Activated CD4-positive, alpha-beta T cell treated with anti-CD3 and anti-CD28 coated beads, Interleukin-10, Interleukin-2, amounts not matched to agents 100 ng/mL and 50 ng/mL, durations not matched to agents 16 hours and 8 hours (primary cell): Measurements from ENCODE around the gene SPRYD3.

ENCODE experiments used
- DNase-seq: peaks from one replicate; pipeline ENCODE4 v3.0.0-alpha.2; 2020

SPRYD3 gene

DNA sequence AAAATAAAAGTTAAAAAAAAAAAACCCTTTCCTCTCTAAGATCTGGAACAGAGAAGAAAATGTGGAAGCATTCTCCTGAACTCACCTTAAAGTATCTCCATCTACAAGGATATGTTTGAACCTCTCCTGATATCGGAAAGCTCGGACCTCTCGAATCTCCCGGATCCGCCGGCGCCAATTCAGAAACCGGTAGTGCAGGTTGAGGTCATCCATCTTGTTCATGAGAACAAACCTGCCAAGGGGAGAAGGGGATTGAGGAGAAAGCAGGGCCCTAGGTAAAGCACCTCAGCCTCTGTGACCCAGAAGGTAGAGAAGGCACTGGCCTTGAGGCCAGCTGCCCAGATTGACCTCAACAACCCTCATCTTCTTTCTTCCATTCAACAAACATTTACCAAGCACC is 2.2 kb downstream of the SPRYD3 start:
- no peak for DNase-seq

DNA sequence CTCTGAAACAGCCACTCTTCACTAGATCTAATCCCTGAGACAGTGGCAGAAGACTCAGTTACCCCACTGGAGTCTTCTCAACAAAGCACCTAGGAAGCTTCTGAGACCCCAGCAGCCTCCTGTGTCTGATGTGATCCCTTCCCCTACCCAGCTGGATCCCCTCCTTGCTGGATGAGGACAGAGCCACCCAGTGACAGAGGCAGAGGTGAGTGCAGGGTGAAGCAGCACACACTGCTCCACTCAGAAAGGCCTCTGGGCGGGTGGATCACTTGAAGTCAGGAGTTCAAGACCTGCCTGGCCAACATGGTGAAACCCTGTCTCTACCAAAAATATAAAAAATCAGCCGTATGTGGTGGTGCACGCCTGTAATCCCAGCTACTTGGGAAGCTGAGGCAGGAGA is 2.7 kb downstream of the SPRYD3 start:
- DNase-seq = no peak

DNA sequence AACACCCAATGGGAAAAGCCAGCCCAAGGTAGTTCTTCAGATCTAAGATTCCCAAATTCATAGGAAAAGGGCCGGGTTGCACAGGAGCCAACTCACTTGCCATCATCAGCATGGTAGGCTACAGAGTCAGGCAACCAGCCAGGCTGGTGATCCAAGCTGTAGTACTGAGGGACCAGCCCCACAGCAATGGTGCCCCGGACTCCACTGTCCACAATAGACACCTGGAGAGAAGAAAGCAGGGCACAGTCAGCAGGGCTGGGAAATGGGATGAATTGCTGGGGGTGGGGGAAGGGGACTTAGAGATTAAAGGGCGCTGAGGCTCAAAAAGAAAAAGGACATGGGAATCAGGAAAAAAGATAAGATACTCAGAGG is 4.2 kb downstream of the SPRYD3 start:
- no peak for DNase-seq

DNA sequence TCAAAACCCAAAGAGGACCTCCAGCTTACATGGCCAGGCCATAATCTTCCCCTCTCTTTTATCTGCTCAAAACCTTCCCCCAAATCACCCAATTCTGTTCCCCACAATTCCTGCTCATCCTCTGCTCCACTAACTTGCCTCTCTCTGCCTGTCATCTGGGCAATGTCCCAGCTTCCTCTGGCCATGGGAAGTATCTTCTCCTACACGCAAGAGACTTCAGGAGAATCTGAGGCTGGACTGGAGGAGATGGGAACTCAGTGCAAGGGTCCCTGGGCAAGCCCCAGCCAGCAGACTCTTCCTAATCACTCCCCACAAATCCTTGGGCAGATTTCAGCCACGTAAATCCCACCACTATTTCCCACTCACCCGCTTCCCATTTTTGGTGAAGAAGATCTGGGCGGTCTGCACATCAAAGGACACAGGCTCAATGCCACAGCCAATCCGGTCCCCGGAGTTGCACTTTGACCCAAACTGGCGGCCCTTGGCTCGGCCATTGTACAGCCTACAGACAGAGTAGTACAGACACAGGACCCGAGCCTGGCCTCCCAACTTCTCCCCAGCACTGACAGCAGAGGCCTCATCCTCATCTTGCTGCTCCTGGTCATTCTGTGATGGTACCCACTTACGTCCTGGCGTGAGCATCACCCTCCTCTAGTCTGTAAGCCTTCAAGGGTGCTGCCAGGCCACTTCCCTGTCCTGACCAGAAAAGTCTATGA is 4.7 kb downstream of the SPRYD3 start:
- no peak for DNase-seq

DNA sequence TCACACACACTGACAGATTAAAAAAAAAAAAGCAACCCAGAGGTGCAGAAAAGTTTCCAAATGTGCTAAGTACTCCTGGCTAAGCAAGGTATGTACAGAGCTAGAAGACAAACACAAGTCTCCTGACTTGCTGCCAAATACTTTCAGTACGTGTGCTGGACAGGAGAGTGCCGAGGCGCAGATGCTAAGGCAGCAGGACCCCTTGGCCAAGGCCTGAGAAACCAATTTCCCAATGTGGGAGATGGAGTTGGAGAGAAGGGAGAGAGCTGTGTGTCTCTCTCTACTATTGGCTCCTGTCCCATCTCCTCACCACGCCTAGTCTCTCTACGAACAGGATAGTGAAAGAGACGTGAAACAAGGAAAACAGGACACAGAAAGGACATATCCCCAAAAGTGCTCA is 5.3 kb downstream of the SPRYD3 start:
- DNase-seq = no peak

DNA sequence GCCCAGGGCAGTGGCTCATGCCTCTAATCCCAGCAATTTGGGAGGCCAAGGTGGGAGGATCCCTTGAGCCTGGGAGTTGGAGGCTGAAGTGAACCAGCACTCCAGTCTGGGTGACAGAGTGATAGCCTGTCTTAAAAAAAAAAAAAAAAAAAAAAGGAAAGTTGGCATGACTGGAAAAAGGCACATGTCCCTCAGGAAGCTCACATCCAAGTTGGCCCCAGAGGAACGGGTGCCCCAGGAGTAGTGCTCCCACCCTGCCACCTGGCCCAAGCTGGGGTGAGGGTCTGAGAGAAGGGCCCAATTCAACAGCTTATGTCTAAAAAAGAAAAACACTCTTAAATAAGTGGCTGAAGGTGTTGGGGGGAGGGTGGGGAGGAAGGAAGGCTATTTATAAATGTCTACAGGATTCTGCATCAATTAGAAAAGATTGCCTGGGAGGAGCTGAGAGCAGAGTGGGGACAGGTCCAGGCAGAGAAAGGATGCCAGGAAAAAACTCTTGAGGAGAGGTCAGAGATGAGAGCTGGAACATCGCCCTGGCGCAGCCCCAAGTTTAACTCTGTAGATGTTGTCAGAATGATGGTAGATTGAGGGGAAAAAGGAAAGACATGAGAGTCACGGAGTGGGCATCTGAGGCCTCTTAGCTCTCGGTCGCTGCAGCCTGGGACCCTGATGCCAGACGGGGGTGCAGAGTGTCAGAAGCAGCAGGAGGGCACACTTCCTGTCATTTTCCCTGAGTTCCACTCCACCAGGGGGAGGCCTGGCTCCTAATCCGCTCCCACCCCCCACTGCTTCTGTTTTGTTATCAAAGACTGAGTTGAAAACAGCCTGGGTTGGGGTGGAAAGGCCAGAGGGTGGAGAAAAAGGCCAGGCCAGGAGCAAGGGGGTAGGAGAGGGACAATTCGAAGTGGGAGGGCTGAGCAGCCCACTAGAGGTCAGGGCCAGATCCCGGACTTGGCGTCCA is 7.3 kb downstream of the SPRYD3 start:
- no peak for DNase-seq

DNA sequence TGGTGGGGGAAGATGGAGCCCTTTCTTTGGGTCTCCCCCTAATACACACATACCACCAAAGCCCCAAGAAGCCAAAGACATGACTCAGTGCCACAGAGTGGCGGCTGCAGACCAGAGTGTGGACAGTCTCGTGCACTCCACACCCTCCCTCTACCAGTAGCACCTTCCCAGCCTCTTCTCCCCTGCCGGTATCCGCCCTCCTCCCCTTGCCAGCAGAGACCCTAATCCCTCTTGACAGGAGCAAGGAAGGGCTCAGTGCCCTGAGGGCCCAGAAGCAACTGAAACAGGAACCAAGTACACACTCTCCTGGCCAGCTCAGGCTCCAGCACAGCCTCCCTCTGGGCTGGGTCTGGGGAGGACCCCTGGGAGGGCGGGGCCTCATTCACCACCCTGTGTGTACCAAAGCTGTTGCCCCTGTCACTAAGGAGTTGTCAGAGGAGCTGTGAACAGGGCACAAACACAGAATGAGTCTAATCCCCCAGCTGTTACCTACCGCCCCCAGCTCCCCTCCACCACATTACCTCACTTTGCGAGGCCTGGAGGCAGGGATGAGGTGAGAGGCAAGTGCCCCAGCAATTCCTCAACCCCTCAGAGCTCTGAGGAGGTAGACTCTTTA is 8.2 kb downstream of the SPRYD3 start:
- no peak for DNase-seq

DNA sequence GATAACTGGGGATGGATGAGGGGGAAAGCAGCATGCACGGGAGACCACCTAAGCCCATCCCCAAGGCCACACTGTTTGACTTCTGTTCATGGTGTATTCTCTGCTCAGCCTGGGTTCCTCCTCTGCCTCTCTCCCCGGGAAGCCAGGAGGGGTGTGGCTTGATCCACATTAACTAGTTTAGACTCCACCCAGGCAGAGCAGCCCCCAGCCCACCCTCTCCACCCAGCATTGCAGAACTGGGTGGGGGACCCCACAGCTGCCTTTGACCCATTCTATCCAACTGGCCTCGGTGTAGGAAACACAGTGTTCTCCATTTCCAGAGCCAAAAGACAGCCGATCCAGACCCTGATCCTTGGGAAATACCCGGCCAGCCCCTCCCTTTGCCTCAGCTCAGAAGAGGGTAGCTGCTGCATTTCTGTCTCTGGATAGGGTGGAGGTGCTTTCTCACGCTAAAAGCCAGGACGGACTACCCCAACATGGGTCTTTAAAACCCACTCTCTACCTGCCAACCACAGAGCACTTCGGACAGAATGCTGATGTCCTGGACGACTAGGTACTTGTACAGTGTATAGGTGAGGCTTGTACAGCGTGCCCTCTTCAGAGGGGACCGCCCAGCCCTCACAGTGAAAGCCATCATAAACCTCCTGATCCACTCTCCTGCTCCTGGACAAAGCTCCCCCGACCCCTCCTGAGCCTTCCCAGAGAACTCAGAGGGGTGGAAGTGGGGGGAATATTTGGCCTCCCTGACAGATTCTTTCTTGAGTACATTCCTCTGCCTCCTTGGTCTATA is 9.4 kb downstream of the SPRYD3 start:
- DNase-seq = no peak

DNA sequence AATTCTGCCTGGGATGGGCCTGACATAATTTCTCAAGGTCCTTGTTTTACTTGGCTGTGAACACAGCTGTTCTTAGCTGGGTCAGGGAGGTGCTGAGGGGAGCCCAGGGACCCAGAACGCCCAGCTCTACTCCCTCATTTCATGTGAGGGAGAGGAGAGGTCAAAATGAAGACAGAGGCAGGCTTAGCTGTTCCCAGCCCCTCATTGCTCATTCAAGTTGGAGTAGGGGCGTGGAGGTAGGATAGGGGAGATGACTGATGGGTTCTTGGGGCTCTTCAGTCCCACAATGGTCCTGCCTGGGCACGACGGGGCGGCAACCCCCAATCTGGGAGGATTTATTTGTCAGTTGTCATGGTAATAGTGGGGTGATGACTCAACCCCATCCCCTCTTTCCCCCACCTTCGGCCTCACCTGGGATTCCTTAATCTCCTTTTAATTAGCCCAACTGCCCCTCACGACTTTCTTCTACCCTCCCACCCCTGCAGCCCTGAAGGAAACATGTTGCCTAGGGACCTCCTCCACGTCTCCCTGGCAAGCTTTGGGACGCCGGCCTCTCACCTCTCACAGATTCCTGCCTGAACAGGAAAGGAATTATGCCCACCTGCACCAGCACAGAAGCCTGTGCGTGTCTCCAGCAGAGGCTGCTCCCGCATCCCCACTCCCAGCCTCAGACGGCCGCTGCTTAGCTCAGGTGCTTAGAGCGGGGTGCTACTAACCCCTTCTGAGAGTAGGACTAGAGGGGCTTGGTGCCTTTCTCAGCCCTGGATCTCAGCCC is 10.2 kb downstream of the SPRYD3 start:
- DNase-seq = no peak

DNA sequence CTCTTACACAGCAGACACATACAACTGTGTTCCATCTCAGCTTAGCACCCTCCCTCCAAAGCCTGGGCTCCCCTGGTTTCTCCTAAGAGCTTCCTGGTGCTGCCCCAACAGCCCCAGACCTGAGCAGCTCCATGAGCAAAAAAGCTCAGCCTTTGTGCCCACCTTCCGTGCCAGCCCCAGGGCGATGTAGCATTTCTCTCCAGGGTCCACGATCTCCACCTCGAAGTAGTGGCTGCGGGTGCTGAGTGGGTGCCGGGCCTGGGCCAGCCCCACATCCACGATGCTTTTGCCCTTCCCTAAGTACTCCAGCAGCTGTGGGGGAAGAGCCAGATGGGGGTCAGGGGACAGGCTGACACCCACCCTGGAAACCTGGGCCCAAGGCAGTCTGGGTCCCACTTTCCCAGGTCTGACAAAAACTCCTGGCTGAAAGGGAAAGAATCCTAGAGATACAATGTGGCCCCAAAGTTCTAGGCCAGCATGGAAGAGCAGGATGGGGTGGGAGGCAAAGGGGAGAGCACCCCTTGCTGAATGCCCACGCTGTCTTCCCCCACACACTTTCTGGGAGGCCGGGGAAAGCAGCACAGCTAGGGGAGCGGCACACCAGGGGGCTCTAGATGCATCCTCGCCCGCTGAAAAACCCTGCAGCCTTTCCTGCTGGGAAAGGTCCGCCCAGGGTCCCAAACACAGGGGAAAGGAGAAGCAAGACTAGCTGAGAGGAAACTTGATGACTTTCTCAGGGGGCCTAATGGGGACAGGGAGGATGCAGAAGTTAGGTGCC is 11.0 kb downstream of the SPRYD3 start:
- DNase-seq = no peak

DNA sequence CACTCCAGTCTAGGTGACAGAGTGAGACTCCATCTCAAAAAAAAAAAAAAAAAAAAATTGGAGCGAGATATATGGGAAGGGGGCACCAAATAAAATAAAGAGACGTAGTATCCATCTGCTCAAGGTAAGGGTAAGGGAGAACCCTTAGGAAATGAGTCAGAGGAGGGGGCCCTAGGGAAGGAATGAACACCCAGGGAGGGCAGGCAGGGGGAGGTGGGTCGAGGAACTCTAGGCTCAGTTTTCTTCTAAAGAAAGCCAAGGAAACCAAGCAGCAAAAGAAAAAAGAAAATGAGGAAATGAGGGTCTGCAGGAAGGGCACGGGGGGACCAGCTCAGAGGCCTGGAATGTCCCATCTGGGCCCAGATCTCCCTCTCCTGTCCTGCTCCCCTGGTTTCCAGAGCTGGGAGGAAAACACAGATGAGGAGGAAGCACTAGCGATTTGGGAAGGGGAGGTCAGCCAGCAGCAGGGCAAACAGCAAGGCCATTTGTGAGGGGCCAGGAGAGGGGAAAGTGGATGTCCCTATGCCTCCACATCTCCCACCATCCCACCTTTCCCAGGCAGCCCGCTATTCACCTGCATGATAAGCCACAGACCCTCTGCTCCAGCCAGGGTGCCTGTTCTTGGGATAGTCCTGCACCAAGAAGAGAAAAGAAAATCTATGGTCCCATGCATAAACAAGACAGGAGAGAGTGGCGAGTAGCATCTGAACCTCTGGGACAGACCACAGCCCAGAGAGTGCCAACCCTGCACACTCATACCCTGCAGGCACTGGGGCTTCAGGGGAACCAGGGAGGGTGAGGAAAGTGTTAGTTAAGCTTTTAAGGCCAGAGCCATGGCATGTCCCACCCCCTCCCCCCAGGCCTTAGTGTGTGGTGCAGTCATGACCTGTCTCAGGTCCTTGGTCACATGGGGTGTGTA is 11.9 kb downstream of the SPRYD3 start:
- no peak for DNase-seq

DNA sequence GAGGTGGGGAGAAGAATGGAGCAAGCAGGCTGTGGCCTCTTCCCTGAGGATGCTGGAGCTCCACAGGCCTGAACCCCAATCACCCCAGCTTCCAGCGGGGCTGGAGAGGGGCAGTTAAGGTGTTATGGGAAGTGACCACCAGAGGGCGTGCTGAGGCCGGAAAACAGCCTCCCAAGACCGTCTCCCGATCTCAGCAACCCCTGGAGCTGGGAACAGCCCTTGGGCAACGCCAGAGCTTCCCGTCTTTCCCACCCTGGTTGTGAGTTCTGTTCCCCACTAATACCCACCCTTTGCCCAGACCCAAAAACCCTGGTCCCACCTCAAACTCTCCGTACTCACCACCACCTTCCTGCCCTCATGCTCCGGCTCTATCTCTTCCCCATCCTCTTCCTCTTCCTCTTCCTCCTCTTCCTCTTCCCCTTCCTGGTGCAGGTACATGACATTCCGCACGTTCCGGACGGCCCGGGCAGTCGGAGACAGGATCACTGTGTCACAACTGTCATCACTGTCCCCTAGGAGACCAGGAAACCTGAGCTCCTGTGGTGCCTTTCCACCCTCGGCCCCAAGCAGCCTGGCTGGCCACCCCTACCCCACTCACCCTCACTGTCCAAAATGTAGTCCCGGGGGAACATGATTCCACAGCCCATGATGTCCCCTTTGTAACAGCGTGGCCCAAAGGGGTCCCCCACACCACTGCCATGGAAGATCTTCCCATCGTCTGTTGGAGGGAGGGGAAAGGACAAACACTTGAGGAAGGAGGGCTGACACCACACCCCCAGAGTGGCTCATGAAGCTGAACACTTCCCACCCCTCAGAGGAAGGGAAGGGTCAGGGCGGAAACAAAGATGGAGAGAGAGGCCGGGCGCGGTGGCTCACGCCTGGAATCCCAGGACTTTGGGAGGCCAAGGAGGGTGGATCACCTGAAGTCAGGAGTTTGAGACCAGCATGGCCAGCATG is 12.9 kb downstream of the SPRYD3 start:
- peak; percentile 70 for DNase-seq

DNA sequence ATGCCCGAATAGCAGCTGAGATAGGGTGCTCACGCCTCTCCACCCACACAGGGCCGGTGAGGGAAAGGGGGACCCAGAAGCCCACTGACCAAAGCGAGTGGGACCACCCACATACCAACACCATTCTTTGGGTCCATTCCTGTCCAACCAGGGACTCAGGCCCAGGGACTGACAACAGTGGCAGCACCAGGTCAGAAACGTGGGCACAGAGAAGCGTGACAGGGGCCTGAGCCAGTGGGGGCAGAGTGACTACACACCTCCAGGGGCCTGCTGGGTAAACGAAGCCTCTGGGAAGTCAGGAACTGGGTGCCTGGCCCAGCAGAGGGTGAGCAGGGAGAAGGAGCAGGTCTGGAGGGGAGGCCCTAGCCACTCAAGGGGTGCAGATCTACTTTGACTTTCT is 13.7 kb downstream of the SPRYD3 start:
- no peak for DNase-seq

DNA sequence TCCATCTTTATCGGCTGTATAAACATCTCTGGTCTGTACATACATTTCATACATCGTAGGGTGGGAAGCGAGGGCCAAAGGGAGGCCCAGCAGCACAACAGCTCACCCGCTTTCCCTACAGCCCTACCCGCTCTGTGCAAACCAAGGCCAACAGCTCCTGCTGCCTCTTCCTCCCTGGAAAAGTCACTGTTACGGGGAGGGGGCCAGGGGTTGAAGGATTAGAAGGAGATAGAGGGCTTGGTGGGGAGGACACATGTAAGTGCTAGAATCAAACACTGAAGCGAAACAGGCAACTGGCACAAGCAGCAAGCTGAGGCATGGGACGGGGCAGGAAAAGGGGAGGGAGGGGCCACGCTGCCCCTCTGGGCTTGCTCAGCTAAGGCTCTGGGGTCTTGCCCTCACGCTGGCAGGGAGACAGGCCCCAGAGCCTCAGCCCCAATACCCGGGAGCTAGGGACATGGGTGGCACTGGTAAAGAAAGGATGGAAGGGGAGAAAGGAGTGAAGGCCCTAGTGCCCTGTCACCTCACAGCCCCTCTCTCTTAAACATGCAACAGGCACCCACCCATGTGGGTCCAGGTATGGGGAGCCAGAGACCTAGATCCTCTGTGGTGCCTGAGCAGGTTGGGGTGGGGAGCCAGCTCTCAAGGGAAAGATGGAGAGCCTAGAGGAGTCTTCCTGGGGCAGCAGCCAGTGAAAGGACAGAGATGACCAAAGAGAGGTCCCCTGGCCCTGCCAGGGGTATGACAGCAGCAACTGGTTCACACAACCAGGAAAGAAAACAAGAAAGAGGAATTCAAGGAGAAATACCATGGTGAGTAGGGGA is 14.4 kb downstream of the SPRYD3 start:
- no peak for DNase-seq

DNA sequence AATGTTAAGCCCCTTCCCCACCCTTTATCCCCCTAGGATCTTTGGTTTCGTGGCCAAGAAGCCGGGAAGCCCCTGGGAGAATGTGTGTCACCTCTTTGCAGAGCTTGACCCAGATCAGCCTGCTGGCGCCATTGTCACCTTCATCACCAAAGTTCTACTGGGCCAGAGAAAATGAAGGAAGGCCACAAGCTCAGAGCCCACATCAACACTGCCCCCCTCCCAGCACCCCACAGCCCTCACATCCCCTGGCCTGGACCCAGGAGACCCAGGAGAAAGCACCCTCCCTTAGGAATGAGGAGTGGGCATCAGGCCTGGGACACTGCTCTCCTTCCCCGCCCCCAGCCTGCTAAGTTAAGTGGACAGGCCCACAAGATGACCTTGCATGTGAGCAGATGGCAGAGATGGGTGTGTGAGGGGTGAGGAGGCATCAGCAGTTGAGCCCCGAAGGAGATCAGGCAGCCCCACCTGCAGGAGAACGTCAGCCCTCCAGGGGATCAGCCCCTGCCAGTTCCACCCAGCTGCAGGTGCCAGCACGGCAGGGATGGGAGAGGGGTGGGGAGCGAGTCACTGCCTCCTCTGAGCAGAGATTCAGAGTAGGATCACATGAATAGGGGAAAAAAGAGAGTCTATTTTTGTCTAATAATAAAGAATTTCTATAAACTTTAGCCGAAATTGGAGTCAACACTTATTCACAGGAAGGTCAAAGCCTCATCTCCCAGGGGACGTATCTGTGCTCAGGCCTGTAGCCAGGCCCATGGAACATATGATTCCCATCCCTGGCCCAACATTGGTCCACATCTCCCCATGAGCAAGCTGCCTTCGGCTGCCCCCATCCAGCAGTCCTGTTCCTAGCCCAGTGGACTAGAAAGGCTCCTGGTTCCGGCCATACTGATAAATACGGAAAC is 15.2 kb downstream of the SPRYD3 start:
- no peak for DNase-seq

DNA sequence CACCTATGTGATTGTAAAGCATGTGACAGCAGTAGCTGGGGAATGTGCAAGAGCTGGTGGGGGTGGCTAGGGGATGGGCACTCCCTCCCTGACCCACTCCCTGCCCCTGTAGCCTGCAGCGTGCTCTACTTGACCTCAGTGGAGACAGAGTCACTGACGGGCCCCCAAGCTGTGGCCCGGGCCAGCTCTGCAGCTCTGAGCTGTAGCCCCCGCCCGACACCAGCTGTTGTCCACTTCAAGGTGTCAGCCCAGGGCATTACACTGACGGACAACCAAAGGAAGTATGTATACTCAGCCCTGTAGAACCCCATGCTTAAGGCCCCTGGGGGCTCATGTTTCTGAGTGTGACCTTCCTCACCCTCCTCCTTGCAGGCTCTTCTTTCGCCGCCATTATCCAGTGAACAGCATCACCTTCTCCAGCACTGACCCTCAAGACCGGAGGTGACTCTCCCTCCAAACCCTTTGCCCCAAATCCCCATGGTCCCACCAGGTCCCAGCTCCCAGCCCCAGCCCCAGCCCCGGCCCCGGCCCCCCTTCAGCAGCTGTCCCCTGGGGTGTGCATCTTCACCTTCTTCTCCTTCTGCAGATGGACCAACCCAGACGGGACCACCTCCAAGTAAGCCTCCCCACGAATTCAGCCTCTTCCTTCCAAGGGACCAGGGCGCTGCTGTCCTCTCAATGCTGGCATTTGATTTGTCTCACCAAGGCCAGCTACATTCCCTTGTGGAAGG is 16.0 kb downstream of the SPRYD3 start:
- DNase-seq = no peak
